ENCODE results near the gene SLX9. TPM values are rescaled to one million over a fixed set of nuclear protein-coding genes. Genes with fewer than 3 reads are reported as not detected.

SLX9 gene
- total and polyA plus RNA-seq, 2 donors (not counting 3 experiments of a cell fraction or from before 2014, with no cell fraction given): 27.0 to 50.6 TPM

GRCh38 chr21:45022348-45022675, 82.5 kb downstream of the SLX9 start:
- CTCF ChIA-PET: interaction anchor here (1.5 to 2.1 kb wide), 2 partner anchors 73 to 106 kb away, joined by 4 to 5 read pairs; no protein-coding TSS in a partner anchor
- no peak for TF ChIP-seq JUN (IDR thresholded peaks at IDR 0.05; ENCODE audit: borderline replicate concordance, insufficient read depth, insufficient read length, low read depth)
- TF ChIP-seq, protein P1, sequence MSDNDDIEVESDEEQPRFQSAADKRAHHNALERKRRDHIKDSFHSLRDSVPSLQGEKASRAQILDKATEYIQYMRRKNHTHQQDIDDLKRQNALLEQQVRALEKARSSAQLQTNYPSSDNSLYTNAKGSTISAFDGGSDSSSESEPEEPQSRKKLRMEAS (IDR thresholded peaks at IDR 0.05; ENCODE audit: insufficient read depth, insufficient read length): no peak
- TF ChIP-seq GATA2 (IDR thresholded peaks at IDR 0.05; ENCODE audit: insufficient read depth, insufficient read length, low read depth, low read length): no peak
- TF ChIP-seq CTCF (IDR thresholded peaks at IDR 0.05; ENCODE audit: extremely low read depth in 1 of 2, insufficient read depth in 1 of 2, low read depth in 1 of 2, low read length in 2 of 2): no peak
- TF ChIP-seq MYC (IDR thresholded peaks at IDR 0.05; ENCODE audit: low read depth, low read length): no peak
- TF ChIP-seq POLR2A (IDR thresholded peaks at IDR 0.05; ENCODE audit: low read depth, low read length): no peak
- no peak for TF ChIP-seq POLR2AphosphoS5 (IDR thresholded peaks at IDR 0.05; ENCODE audit: insufficient read depth, low read depth, low read length)
- no peak for TF ChIP-seq FOS (IDR thresholded peaks at IDR 0.05; ENCODE audit: borderline replicate concordance, insufficient read depth, low read length)
- TF ChIP-seq EZH2 (IDR thresholded peaks at IDR 0.05; ENCODE audit: borderline replicate concordance, low read depth, low read length, severe bottlenecking): no peak
- H3K4me3 ChIP-seq (replicated peaks in 1 of 3; ENCODE audit: insufficient read depth in 1 of 3, low read depth in 1 of 3, low read length in 3 of 3): no peak overlapping the region

More at GRCh38 chr21:45022348-45022675, 82.5 kb downstream of the SLX9 start:
- no peak for DNase-seq (ENCODE audit: low read depth, low spot score)
- intact Hi-C loops (cut with micrococcal nuclease): no loop called here
- Histone ChIP-seq H3K9me3 (replicated peaks; ENCODE audit: control insufficient read depth, insufficient read depth, low read length) (no peaks in the 10 kb centered on the region), H3K36me3 (ENCODE audit: control insufficient read depth in 2 of 2, extremely low read depth in 1 of 2, insufficient read depth in 2 of 2, low read length in 2 of 2) (no peaks in the 10 kb centered on the region), H3K4me2 (ENCODE audit: insufficient read depth, low read length) (no peak overlapping the region), H3K9ac (replicated peaks; ENCODE audit: extremely low read depth, insufficient read depth, low read length) (no peak overlapping the region), H3K9me1 (replicated peaks; ENCODE audit: control insufficient read depth, extremely low read depth, insufficient read depth, low read length) (no peaks in the 10 kb centered on the region), H3K27ac (ENCODE audit: insufficient read depth, low read depth, low read length) (no peak overlapping the region), H2AFZ (ENCODE audit: low read depth, low read length) (no peak overlapping the region), H3K4me1 (ENCODE audit: control insufficient read depth, extremely low read depth, insufficient read depth, low read length) (peaks cover 3% of the 10 kb centered on the region), H3K79me2 (ENCODE audit: control insufficient read depth, insufficient read depth, low read length) (no peaks in the 10 kb centered on the region), H3K27me3 (ENCODE audit: control insufficient read depth in 2 of 2, insufficient read depth in 2 of 2, low read length in 2 of 2) (no peaks in the 10 kb centered on the region), H4K20me1 (replicated peaks; ENCODE audit: control insufficient read depth, extremely low read depth, insufficient read depth, low read length) (no peaks in the 10 kb centered on the region)
- BruUV-seq (replicated peaks): no TSS peak
- dilution Hi-C loops (cut with MboI; ENCODE audit: extremely low pct_ligation_motif_present, low sequenced_read_pairs): no loop called here
- no peak for FAIRE-seq
- POLR2A ChIA-PET: no interaction called here

Data from endothelial cell of umbilical vein (primary cell).